22Rv1 (cell line): ENCODE data around the gene SPINK4.

ENCODE experiments used
- H3K27ac ChIP-seq: fragments of 450-650 bp; 2 replicates; pipeline ENCODE4 v1.5.1; 2017
- ZFX ChIP-seq: fragments of 450-650 bp; IDR thresholded peaks from 2 replicates; pipeline ENCODE4 v1.6.1; 2017; ENCODE audit warnings: antibody characterized with exemption, borderline replicate concordance
- TF ChIP-seq, protein P1 (sequence below): fragments of 450-650 bp; IDR thresholded peaks from 2 replicates; pipeline ENCODE4 v1.5.1; 2017; ENCODE audit warnings: mild to moderate bottlenecking

SPINK4 gene

DNA sequence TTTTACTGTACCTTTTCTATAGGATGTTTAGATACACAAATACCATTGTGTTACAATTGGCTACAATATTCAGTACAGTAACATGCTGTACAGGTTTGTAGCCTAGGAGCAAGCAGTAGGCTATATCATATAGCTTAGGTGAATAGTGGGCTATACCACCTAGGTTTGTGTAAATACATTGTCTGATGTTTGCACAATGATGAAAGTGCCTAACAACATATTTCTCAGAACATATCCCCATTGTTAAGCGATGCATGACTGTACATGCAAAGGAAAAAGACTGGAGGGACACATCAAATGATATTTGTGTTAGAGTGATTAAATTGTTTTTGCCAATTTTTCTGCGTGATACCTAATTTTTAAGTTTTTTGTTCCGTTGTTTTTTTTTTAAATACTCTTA lies 30.2 kb downstream of the SPINK4 start:
- H3K27ac ChIP-seq = no peak overlapping the region
- TF ChIP-seq, protein P1, sequence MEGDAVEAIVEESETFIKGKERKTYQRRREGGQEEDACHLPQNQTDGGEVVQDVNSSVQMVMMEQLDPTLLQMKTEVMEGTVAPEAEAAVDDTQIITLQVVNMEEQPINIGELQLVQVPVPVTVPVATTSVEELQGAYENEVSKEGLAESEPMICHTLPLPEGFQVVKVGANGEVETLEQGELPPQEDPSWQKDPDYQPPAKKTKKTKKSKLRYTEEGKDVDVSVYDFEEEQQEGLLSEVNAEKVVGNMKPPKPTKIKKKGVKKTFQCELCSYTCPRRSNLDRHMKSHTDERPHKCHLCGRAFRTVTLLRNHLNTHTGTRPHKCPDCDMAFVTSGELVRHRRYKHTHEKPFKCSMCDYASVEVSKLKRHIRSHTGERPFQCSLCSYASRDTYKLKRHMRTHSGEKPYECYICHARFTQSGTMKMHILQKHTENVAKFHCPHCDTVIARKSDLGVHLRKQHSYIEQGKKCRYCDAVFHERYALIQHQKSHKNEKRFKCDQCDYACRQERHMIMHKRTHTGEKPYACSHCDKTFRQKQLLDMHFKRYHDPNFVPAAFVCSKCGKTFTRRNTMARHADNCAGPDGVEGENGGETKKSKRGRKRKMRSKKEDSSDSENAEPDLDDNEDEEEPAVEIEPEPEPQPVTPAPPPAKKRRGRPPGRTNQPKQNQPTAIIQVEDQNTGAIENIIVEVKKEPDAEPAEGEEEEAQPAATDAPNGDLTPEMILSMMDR = no peak
- TF ChIP-seq ZFX = no peak

DNA sequence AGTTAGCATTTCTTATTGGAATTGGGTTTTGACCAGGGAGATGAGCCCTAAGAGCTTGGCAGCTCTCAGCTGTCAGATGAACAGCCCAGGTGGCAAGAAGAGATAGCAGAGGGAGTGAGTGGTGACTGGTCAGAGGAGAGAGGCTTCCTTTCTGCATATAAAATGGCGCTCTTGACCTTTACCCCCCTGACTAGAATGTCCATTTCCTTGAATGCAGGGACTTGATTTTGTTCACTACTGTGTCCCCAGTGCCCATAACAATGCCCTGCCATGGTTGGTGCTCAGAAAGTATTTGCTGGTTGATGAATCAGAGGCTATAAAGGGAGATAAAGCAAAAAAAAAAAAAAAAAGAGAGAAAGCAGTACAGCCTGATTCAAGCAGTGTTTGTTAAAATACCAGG lies 32.1 kb downstream of the SPINK4 start:
- TF ChIP-seq, protein P1 = no peak
- TF ChIP-seq ZFX = no peak

DNA sequence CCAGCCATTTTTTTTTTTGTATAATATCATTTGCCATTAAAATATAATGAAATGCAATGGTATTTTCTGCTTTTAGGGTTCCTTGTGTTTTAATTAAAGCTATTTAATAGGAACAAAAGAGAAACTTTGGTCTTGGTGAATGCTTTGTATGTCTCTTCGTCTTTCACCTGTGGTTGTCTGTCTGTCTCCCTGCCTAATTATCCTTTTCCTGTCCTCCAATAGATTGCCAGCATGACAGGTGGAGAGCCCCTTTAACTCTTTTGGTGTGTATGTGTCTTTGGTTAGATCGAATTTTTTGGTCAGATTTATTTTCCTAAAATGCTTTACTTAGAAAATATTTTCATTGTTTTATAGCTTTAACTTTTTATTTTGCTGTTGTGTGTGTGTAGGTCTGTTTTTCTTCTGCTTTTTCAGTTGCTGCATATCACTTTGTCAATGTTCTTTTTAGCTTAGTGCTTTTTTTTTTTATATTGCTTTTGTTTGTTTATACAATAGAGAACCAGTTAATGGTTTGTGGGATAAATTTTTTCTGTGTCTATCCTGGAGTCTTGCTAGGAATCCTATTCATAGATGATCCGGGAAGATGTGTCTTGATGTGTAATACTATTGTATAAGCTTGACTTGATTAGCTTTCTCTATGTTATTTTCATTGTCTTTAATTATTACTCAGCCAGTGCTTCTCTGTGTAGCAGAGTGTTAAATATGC lies 33.5 kb downstream of the SPINK4 start:
- TF ChIP-seq, protein P1 = no peak
- no peak for TF ChIP-seq ZFX
- no peak overlapping the region for H3K27ac ChIP-seq

More for the DNA sequence above, 32.1 kb downstream of the SPINK4 start:
- no peak overlapping the region for H3K27ac ChIP-seq

DNA sequence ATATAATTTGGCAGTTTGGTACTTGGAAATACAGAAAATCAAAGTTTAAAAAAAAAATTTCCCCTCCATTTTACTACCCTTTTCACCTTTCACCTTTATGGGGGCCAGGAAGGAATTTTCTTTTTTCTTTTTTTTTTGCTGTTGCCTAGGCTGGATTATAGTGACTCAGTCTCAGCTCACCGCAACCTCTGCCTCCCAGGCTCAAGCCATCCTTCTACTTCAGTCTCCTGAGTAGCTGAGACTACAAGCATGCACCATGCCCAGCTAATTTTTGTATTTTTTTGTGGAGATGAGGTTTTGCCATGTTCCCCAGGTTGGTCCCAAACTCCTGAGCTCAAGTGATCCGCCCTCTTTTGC lies 34.0 kb downstream of the SPINK4 start:
- H3K27ac ChIP-seq = no peak overlapping the region

DNA sequence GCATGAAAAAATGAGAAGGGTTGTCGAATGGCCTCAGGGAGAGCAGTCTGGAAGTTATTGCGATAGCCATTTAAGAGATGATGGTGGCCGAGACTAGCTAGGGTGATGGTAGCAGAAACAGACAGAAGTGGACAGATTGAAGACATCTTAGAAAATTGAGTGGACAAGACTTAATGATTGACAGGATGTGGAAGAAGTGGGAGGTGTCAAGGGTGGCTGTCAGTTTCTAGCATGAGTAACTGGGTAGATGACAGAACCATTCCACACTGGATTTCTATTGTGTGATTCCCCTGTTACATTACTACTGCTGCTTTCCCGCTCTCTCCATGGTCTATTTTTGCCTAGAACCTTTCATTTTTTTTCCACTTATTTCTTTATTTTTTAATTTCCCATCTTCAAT lies 37.5 kb downstream of the SPINK4 start:
- no peak overlapping the region for H3K27ac ChIP-seq
- TF ChIP-seq ZFX = no peak
- TF ChIP-seq, protein P1 = no peak

More for the DNA sequence above, 34.0 kb downstream of the SPINK4 start:
- no peak for TF ChIP-seq ZFX
- TF ChIP-seq, protein P1 = no peak

DNA sequence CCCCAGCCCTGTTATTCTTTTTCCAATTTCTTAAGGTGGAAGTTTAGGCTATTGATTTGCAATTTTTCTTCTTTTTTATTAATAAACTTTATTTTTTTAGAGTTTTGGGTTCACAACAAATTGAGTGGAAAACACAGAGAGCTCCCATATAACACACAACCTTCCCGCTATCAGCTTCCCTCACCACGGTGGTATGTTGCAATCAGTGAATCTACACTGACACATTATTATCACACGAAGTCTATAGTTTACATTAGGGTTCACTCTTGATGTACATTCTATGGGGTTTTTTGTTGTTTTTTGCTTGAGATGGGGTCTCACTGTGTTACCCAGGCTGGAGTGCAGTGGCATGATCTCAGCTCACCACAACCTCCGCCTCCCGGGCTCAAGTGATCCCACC lies 45.5 kb downstream of the SPINK4 start:
- H3K27ac ChIP-seq = no peak overlapping the region
- TF ChIP-seq, protein P1 = no peak
- TF ChIP-seq ZFX = no peak

DNA sequence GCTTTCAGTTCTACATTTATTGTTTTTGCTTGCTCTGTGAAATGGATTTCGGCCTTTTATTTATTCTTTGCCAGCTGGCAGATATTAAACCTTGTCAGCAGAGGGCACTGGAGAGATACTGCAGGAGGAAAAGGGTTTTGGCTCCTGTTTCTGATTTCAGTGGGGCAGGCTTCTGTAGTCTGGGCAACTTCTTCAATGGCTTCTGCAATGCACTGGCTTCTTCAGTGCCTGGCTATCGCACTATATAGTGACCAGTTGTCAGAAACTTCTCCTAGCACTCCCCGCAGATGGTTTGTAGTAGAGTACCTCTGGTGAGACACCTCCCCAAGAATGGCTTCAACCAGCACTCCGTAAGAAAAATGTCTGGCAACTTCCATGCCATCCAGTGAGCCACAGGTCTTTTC lies 47.1 kb downstream of the SPINK4 start:
- H3K27ac ChIP-seq = peak overlapping the region; percentile 55
- TF ChIP-seq ZFX = no peak
- TF ChIP-seq, protein P1 = peak; percentile 98
